ENCODE data around the gene KLF14. TPM values are rescaled to one million over a fixed set of nuclear protein-coding genes. Genes with fewer than 3 reads are reported as not detected.

Gene KLF14
- total RNA-seq, 1 donor from 2014 or later: not detected

GRCh38 chr7:130734815-130735716 lies 1.1 kb upstream of the KLF14 start:
- no peak for DNase-seq
- H3K36me3 Mint-ChIP-seq (ENCODE audit: unreplicated experiment): peaks cover 16% of the 10 kb centered on the region
- no peaks in the 10 kb centered on the region for H3K4me1 Mint-ChIP-seq (ENCODE audit: low read depth, unreplicated experiment)
- peaks cover 15% of the 10 kb centered on the region for H3K9me3 Mint-ChIP-seq (ENCODE audit: unreplicated experiment)
- TF ChIP-seq, protein P1, sequence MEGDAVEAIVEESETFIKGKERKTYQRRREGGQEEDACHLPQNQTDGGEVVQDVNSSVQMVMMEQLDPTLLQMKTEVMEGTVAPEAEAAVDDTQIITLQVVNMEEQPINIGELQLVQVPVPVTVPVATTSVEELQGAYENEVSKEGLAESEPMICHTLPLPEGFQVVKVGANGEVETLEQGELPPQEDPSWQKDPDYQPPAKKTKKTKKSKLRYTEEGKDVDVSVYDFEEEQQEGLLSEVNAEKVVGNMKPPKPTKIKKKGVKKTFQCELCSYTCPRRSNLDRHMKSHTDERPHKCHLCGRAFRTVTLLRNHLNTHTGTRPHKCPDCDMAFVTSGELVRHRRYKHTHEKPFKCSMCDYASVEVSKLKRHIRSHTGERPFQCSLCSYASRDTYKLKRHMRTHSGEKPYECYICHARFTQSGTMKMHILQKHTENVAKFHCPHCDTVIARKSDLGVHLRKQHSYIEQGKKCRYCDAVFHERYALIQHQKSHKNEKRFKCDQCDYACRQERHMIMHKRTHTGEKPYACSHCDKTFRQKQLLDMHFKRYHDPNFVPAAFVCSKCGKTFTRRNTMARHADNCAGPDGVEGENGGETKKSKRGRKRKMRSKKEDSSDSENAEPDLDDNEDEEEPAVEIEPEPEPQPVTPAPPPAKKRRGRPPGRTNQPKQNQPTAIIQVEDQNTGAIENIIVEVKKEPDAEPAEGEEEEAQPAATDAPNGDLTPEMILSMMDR (IDR thresholded peaks at IDR 0.05; ENCODE audit: partially characterized antibody, unreplicated experiment): no peak
- peak overlapping the region; percentile 80 for H3K4me3 Mint-ChIP-seq (ENCODE audit: unreplicated experiment)
- peaks cover 25% of the 10 kb centered on the region for H3K27me3 Mint-ChIP-seq (ENCODE audit: unreplicated experiment)
- H3K27ac Mint-ChIP-seq (ENCODE audit: unreplicated experiment): no peak overlapping the region

- peak; percentile 52 for DNase-seq
- Mint-ChIP-seq H3K4me1 (ENCODE audit: low read depth, unreplicated experiment) (no peaks in the 10 kb centered on the region), H3K9me3 (ENCODE audit: unreplicated experiment) (peaks cover 15% of the 10 kb centered on the region), H3K4me3 (ENCODE audit: unreplicated experiment) (peak overlapping the region; percentile 63), H3K27ac (ENCODE audit: unreplicated experiment) (no peak overlapping the region), H3K27me3 (ENCODE audit: unreplicated experiment) (peaks cover 25% of the 10 kb centered on the region), H3K36me3 (ENCODE audit: unreplicated experiment) (peaks cover 16% of the 10 kb centered on the region)
- TF ChIP-seq, protein P1 (IDR thresholded peaks at IDR 0.05; ENCODE audit: partially characterized antibody, unreplicated experiment): no peak
Measured at GRCh38 chr7:130732980-130733930, 752 bp downstream of the KLF14 start.

DNA sequence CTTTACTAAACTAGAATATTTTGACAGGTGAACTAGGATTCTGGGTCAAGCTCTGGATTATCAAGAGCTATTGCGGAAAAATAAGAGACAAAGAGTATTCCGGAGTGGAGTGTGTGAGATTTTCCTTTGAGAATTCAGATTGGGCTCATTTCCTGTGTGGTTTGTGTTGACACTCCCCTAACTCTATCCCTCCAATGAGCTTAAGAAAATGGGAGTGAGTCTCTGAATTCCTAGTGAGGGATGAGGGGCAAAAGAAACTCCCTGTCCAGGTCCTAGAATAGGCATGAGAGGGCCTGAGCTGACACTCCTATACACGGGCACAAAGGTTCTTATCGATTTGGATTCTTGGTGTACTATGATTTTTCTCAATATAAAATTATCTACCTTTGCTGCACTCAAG lies 10.2 kb downstream of the KLF14 start:
- DNase-seq: no peak
- H3K4me3 Mint-ChIP-seq (ENCODE audit: unreplicated experiment): no peak overlapping the region
- no peaks in the 10 kb centered on the region for H3K27me3 Mint-ChIP-seq (ENCODE audit: unreplicated experiment)
- H3K36me3 Mint-ChIP-seq (ENCODE audit: unreplicated experiment): no peaks in the 10 kb centered on the region
- TF ChIP-seq, protein P1 (IDR thresholded peaks at IDR 0.05; ENCODE audit: partially characterized antibody, unreplicated experiment): no peak
- H3K27ac Mint-ChIP-seq (ENCODE audit: unreplicated experiment): no peak overlapping the region
- H3K4me1 Mint-ChIP-seq (ENCODE audit: low read depth, unreplicated experiment): no peaks in the 10 kb centered on the region
- peaks cover 1% of the 10 kb centered on the region for H3K9me3 Mint-ChIP-seq (ENCODE audit: unreplicated experiment)

- Mint-ChIP-seq H3K4me3 (ENCODE audit: unreplicated experiment) (no peak overlapping the region), H3K9me3 (ENCODE audit: unreplicated experiment) (peaks cover 1% of the 10 kb centered on the region), H3K27ac (ENCODE audit: unreplicated experiment) (no peak overlapping the region), H3K4me1 (ENCODE audit: low read depth, unreplicated experiment) (no peaks in the 10 kb centered on the region), H3K27me3 (ENCODE audit: unreplicated experiment) (no peaks in the 10 kb centered on the region), H3K36me3 (ENCODE audit: unreplicated experiment) (no peaks in the 10 kb centered on the region)
- DNase-seq: peak; percentile 76
- TF ChIP-seq, protein P1 (IDR thresholded peaks at IDR 0.05; ENCODE audit: partially characterized antibody, unreplicated experiment): no peak
Measured at GRCh38 chr7:130721486-130722277, 12.3 kb downstream of the KLF14 start.
